ENCODE measurements around the gene GSTA2.
A peak's percentile ranks its signal among the peaks of the same experiment; 100 is the strongest.

GSTA2 gene

DNA sequence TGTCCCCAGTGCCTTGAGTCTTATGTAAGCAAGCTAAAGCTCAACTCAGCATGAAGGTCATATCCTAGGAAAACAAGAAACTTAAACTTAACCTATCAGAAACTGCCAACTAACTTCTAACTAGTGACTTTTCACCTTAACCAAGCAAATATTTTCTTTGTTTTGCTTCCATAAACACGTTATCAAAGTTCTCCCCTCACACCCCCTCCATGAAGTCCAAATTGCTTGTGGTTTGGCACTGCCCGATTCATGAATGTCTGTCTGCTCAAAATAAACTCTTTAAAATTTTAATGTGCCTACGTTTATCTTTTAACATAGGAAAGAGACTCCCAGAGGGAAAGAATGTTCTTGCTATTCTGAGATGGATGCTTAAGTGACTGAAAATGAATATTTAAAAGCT, 34.9 kb downstream of the GSTA2 start:
- H3K36me3 ChIP-seq (ENCODE audit: control insufficient read depth in 2 of 2, insufficient read depth in 1 of 2, low read length in 2 of 2): no peaks in the 10 kb centered on the region
- H3K9me3 ChIP-seq (ENCODE audit: control insufficient read depth, insufficient read depth, low read depth, low read length): no peaks in the 10 kb centered on the region
- POLR2A ChIA-PET: no interaction called here
- no peak overlapping the region for H3K27ac ChIP-seq (ENCODE audit: extremely low read depth, low read depth, low read length)
- no peak overlapping the region for H3K4me3 ChIP-seq (ENCODE audit: low read depth, low read length)
- CTCF ChIA-PET: interaction anchor here (0.6 to 0.7 kb wide), 2 partner anchors 392 to 712 kb away, joined by 3 to 4 read pairs; no protein-coding TSS in a partner anchor
- TF ChIP-seq OSR2 (tag by site-specific recombination; IDR thresholded peaks at IDR 0.05) (no peak), ZNF549 (tag by site-specific recombination; IDR thresholded peaks at IDR 0.05) (peak; percentile 96)
- peaks cover 4% of the 10 kb centered on the region; the same call in 1 of the 2 replicates for H3K4me1 ChIP-seq (ENCODE audit: control insufficient read depth, insufficient read depth, low read length)

DNA sequence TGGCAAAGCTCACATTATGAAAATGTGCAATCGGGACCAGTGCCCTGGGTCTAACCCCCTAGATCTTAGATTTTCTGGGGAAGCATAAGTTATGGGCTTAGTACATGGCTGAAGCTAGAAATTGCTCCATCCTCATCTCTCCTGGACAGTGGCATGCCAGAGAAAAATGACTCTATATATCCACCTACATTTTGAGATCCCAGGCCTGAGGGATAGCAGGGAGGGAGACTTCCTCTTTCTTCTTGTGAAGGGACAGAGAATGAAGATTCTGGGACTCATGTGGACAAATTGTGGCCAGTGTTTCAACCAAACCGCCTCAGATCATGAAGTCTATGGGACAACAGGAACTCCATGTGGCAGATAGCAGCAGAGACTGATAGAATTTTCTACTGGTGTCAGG, 35.4 kb downstream of the GSTA2 start:
- ChIA-PET CTCF (interaction anchor here (0.6 kb wide), 1 partner anchor 712 kb away, joined by 3 read pairs; no protein-coding TSS in a partner anchor), POLR2A (no interaction called here)
- H3K4me1 ChIP-seq (ENCODE audit: control insufficient read depth, insufficient read depth, low read length): peaks cover 4% of the 10 kb centered on the region; the same call in 1 of the 2 replicates
- H3K4me3 ChIP-seq (ENCODE audit: low read depth, low read length): no peak overlapping the region
- H3K27ac ChIP-seq (ENCODE audit: extremely low read depth, low read depth, low read length): no peak overlapping the region
- H3K36me3 ChIP-seq (ENCODE audit: control insufficient read depth in 2 of 2, insufficient read depth in 1 of 2, low read length in 2 of 2): no peaks in the 10 kb centered on the region
- TF ChIP-seq, protein P1, sequence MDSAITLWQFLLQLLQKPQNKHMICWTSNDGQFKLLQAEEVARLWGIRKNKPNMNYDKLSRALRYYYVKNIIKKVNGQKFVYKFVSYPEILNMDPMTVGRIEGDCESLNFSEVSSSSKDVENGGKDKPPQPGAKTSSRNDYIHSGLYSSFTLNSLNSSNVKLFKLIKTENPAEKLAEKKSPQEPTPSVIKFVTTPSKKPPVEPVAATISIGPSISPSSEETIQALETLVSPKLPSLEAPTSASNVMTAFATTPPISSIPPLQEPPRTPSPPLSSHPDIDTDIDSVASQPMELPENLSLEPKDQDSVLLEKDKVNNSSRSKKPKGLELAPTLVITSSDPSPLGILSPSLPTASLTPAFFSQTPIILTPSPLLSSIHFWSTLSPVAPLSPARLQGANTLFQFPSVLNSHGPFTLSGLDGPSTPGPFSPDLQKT (IDR thresholded peaks at IDR 0.05; ENCODE audit: borderline replicate concordance, low read depth, low read length): no peak
- TF ChIP-seq ZNF394 (tag by site-specific recombination; IDR thresholded peaks at IDR 0.05; ENCODE audit: borderline replicate concordance): no peak
- TF ChIP-seq, protein P2, sequence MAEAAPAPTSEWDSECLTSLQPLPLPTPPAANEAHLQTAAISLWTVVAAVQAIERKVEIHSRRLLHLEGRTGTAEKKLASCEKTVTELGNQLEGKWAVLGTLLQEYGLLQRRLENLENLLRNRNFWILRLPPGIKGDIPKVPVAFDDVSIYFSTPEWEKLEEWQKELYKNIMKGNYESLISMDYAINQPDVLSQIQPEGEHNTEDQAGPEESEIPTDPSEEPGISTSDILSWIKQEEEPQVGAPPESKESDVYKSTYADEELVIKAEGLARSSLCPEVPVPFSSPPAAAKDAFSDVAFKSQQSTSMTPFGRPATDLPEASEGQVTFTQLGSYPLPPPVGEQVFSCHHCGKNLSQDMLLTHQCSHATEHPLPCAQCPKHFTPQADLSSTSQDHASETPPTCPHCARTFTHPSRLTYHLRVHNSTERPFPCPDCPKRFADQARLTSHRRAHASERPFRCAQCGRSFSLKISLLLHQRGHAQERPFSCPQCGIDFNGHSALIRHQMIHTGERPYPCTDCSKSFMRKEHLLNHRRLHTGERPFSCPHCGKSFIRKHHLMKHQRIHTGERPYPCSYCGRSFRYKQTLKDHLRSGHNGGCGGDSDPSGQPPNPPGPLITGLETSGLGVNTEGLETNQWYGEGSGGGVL (tag by site-specific recombination; IDR thresholded peaks at IDR 0.05): no peak
- TF ChIP-seq ZNF677 (tag by site-specific recombination; IDR thresholded peaks at IDR 0.05): no peak
- TF ChIP-seq ZNF10 (tag by site-specific recombination; IDR thresholded peaks at IDR 0.05): no peak
- TF ChIP-seq, protein P3, sequence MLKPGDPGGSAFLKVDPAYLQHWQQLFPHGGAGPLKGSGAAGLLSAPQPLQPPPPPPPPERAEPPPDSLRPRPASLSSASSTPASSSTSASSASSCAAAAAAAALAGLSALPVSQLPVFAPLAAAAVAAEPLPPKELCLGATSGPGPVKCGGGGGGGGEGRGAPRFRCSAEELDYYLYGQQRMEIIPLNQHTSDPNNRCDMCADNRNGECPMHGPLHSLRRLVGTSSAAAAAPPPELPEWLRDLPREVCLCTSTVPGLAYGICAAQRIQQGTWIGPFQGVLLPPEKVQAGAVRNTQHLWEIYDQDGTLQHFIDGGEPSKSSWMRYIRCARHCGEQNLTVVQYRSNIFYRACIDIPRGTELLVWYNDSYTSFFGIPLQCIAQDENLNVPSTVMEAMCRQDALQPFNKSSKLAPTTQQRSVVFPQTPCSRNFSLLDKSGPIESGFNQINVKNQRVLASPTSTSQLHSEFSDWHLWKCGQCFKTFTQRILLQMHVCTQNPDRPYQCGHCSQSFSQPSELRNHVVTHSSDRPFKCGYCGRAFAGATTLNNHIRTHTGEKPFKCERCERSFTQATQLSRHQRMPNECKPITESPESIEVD (tag by site-specific recombination; IDR thresholded peaks at IDR 0.05): no peak
- TF ChIP-seq OVOL3 (tag by site-specific recombination; IDR thresholded peaks at IDR 0.05): no peak
- TF ChIP-seq ZNF341 (tag by site-specific recombination; IDR thresholded peaks at IDR 0.05; ENCODE audit: low read depth): no peak
- TF ChIP-seq SP3 (tag by site-specific recombination; IDR thresholded peaks at IDR 0.05): no peak
- TF ChIP-seq ZNF701 (tag by site-specific recombination; IDR thresholded peaks at IDR 0.05): no peak
- TF ChIP-seq ZNF544 (tag by site-specific recombination; IDR thresholded peaks at IDR 0.05): no peak
- no peak for TF ChIP-seq ZNF843 (tag by site-specific recombination; IDR thresholded peaks at IDR 0.05)
- H3K9me3 ChIP-seq (ENCODE audit: control insufficient read depth, insufficient read depth, low read depth, low read length): no peaks in the 10 kb centered on the region

DNA sequence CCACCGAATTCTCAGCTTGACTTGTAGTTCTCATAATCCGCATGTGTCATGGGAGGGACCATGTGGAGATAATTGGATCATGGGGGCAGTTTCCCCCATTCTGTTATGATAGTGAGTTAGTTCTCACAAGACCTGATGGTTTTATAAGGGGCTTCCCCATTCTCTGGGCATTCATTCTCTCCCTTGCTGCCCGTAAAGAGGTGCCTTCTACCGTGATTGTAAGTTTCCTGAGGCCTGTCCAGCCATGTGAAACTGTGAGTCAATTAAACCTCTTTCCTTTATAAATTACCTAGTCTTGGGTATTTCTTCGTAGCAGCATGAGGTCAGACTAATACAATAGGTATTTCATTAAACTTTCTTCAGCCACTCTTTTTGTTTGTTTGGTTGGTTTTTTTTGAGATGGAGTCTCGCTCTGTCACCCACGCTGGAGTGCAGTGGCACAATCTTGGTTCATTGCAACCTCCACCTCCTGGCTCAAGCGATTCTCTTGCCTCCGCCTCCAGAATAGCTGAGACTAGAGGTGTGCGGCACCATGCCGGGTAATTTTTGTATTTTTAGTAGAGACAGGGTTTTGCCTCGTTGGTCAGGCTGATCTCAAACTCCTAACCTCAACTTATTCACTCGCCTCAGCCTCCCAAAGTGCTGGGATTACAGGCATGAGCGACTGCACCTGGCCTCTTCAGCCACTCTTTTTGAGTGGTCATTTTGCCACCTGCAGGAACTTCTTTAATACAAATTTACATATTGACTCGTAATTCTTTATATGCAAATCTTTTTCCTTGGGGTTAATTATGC, 36.3 kb downstream of the GSTA2 start:
- no peak overlapping the region for H3K4me3 ChIP-seq (ENCODE audit: low read depth, low read length)

More for the DNA sequence above, 36.3 kb downstream of the GSTA2 start:
- no peaks in the 10 kb centered on the region for H3K9me3 ChIP-seq (ENCODE audit: control insufficient read depth, insufficient read depth, low read depth, low read length)
- POLR2A ChIA-PET: no interaction called here
- no peak overlapping the region for H3K27ac ChIP-seq (ENCODE audit: extremely low read depth, low read depth, low read length)
- TF ChIP-seq ZIC2 (tag by site-specific recombination; IDR thresholded peaks at IDR 0.05): peak; percentile 15; the same call in 1 of the 2 replicates
- TF ChIP-seq, protein P4, sequence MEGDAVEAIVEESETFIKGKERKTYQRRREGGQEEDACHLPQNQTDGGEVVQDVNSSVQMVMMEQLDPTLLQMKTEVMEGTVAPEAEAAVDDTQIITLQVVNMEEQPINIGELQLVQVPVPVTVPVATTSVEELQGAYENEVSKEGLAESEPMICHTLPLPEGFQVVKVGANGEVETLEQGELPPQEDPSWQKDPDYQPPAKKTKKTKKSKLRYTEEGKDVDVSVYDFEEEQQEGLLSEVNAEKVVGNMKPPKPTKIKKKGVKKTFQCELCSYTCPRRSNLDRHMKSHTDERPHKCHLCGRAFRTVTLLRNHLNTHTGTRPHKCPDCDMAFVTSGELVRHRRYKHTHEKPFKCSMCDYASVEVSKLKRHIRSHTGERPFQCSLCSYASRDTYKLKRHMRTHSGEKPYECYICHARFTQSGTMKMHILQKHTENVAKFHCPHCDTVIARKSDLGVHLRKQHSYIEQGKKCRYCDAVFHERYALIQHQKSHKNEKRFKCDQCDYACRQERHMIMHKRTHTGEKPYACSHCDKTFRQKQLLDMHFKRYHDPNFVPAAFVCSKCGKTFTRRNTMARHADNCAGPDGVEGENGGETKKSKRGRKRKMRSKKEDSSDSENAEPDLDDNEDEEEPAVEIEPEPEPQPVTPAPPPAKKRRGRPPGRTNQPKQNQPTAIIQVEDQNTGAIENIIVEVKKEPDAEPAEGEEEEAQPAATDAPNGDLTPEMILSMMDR (tag by site-specific recombination; IDR thresholded peaks at IDR 0.05): no peak
- no peak for TF ChIP-seq ZNF549 (tag by site-specific recombination; IDR thresholded peaks at IDR 0.05)
- peaks cover 4% of the 10 kb centered on the region; the same call in 1 of the 2 replicates for H3K4me1 ChIP-seq (ENCODE audit: control insufficient read depth, insufficient read depth, low read length)
- CTCF ChIA-PET: interaction anchor here (0.8 kb wide), 1 partner anchor 17 kb away, joined by 3 read pairs; no protein-coding TSS in a partner anchor
- H3K36me3 ChIP-seq (ENCODE audit: control insufficient read depth in 2 of 2, insufficient read depth in 1 of 2, low read length in 2 of 2): no peaks in the 10 kb centered on the region
